ENCODE results near the gene SERPINA5. TPM values are rescaled to one million over a fixed set of nuclear protein-coding genes. Genes with fewer than 3 reads are reported as not detected.

SERPINA5 gene
- total and polyA plus RNA-seq, 2 of the 13 experiments (the other 11 are each of a cell fraction or from before 2014, with no cell fraction given): 449 to 498 TPM

GRCh38 chr14:94601884-94602391 is 20.7 kb downstream of the SERPINA5 start (continued):
- no peak; the same call in 1 of the 2 replicates for TF ChIP-seq ZNF710 (CRISPR knock-in tag; IDR thresholded peaks at IDR 0.05; ENCODE audit: borderline replicate concordance)
- TF ChIP-seq ZNF761 (CRISPR knock-in tag; conservative IDR thresholded peaks at IDR 0.05): no peak
- TF ChIP-seq ZC3H13 (CRISPR knock-in tag; IDR thresholded peaks at IDR 0.05): no peak
- no peak for TF ChIP-seq ZNF878 (CRISPR knock-in tag; IDR thresholded peaks at IDR 0.05)
- no peak for TF ChIP-seq ZNF33A (CRISPR knock-in tag; IDR thresholded peaks at IDR 0.05; ENCODE audit: borderline replicate concordance)
- TF ChIP-seq KDM5B (CRISPR knock-in tag; IDR thresholded peaks at IDR 0.05; ENCODE audit: borderline replicate concordance): peak; percentile 62; the same call in 1 of the 2 replicates
- no peak for TF ChIP-seq ZNF503 (CRISPR knock-in tag; IDR thresholded peaks at IDR 0.05)
- no peak for TF ChIP-seq GATA4 (IDR thresholded peaks at IDR 0.05; ENCODE audit: borderline replicate concordance, low read depth)
- TF ChIP-seq ZNF414 (CRISPR knock-in tag; IDR thresholded peaks at IDR 0.05): no peak
- no peak for TF ChIP-seq NR2C2 (CRISPR knock-in tag; IDR thresholded peaks at IDR 0.05; ENCODE audit: borderline replicate concordance)
- no peak for TF ChIP-seq ZFP36L2 (CRISPR knock-in tag; IDR thresholded peaks at IDR 0.05)
- no peak for TF ChIP-seq ZNF18 (CRISPR knock-in tag; IDR thresholded peaks at IDR 0.05; ENCODE audit: insufficient replicate concordance)
- no peak for TF ChIP-seq MBNL3 (CRISPR knock-in tag; conservative IDR thresholded peaks at IDR 0.05)
- TF ChIP-seq PATZ1 (CRISPR knock-in tag; IDR thresholded peaks at IDR 0.05): no peak
- TF ChIP-seq NFATC3 (CRISPR knock-in tag; IDR thresholded peaks at IDR 0.05): no peak
- TF ChIP-seq FOXA3 (CRISPR knock-in tag; IDR thresholded peaks at IDR 0.05): no peak
- peak; percentile 75 to 87 for TF ChIP-seq MAFK (conservative IDR thresholded peaks at IDR 0.05 in 1 of 2, IDR thresholded peaks at IDR 0.05 in 1 of 2; ENCODE audit: low read length in 2 of 2)
- peak; percentile 22; the same call in 1 of the 2 replicates for TF ChIP-seq ZBTB7B (CRISPR knock-in tag; IDR thresholded peaks at IDR 0.05)
- TF ChIP-seq FOXO1 (CRISPR knock-in tag; IDR thresholded peaks at IDR 0.05): no peak
- no peak for TF ChIP-seq BRCA1 (CRISPR knock-in tag; IDR thresholded peaks at IDR 0.05)
